NOMO-1 treated with DMSO at 0.1 percent for 48 hours (cell line): ENCODE measurements around the gene VWA8.

Experiments
- DNase-seq: peaks from one replicate; lab custom pipeline; 2025; ENCODE audit not compliant: unreplicated experiment; lab: John Stamatoyannopoulos, UW

Gene VWA8

DNA sequence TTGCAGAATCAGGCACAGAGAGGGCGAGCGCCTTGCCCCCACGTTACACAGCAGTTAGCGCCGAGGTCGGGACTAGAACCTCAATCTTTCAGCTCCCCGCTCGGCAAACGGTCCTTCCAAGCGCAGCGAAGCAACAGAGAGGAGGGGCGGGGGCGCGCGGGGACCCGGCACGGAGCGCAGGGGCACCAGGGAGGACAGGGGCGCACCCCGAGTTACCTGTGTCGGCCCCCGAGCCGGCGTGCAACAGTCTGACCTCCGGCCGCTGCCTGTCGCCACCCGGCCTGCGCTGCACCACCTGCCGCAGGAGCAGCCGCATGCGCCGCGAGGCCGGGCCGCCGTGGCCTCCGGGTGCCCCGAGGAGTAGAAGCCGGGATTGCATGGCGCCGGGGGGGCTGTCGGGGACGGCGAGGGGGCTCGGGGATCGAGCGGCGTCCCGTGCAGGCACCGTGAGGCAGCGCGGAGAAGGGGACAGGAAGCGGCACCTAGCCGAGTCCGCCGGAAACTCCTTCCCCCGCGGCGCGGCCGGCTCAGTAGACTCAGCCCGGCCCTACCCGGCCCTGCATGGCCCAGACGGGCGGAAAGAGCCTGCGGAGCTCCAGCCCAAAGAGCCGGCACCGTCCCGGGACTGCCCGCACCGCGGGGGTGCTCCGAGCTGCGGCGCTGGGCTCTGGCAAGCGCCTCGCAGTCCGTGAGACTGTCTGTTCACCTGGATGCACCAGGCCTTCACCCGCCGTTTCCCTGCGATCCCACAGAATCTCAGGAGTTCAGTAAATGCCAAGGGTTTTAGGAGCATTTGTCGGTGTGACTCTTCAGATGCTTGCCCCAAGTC is at the start of gene VWA8:
Gene VWA8, minus strand, starts transcription at position 473 of the 829 bp plus-strand sequence. Its CDS starts 94 bp downstream, at position 379.
- DNase-seq, result peak; percentile 69

DNA sequence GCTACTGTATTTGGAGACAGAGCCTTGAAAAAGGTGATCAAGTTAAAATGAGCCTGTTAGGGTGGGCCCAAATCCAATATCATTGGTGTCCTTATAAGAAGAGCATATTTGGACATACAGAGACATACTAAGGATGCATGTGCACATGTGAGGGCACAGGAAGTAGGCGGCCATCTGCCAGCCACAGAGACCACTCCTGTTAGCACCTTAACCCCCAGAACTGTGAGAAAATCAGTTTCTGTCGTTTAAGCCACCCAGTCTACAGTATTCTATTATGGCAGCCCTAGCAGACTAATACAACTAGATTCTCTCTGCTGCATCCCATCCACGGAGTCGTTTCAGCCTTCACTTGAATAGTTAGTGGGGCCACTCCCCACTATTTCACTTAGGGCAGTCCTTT is 48.1 kb upstream of the VWA8 start:
- no peak for DNase-seq

- no peak for DNase-seq
These were observed 46.9 kb upstream of the VWA8 start for GRCh38 chr13:42007844-42008243.

- no peak for DNase-seq
These were observed 41.2 kb upstream of the VWA8 start for GRCh38 chr13:42002066-42002465.

DNA sequence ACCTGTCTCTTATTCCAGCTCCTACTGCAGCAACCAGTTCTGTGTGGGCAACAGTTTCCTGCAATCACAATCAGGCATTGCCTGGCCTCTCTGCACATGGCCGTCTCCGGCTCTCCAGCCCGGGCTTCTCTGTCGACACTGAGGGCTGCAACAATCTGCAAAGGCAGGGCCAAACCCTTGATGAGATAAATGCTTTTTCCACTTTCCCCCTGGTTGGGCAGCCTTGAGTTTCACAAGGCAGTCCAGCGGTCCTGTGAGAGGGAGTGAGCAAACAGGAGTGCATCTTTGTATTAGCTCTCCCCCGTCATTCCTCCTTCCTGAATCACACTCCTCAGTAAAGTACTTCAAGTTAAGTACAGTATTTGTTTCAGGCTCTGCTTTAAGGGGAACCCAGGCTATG is 40.7 kb upstream of the VWA8 start:
- DNase-seq, result no peak

DNA sequence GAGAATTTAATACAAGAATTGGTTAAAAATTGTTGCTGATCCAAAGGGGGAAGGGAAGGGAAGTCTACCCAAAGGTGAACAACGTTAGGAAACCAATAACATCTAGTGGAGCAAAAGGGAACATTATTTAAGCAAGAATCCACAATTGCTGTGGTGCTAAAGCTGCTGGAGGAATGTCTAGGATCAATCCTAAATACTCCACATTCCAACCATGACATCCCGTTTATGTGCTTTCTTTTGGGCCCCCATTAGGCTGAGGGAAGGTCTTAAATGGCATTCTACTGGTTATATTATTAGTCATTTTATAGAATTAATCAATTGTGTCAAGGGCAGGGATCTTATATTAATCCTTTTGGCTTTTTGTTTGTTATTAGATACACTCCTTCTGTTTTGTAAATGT is 39.9 kb upstream of the VWA8 start:
- no peak for DNase-seq

GRCh38 chr13:41997396-41997795 is 36.5 kb upstream of the VWA8 start:
- DNase-seq, result no peak

DNA sequence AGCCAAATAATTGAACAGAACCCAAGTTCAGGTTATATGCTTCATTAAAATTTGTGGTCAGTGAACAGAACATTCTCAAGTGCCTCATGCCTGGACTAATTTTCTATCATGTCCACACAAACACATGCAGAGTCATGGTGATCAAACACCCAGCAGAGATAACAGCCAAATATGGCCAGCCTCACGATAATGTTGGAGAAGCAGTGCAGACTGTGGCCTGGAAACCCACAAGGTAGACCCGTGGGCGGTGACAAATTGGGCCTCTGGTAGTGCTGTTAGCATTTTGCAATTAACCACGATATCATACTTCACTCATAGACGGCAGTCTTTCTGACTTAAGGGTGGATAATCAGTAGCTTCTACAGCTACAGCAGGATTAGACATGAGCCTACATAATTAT is 35.0 kb upstream of the VWA8 start:
- peak; percentile 62 for DNase-seq

GRCh38 chr13:41995336-41995735 is 34.4 kb upstream of the VWA8 start:
- DNase-seq, result no peak

DNA sequence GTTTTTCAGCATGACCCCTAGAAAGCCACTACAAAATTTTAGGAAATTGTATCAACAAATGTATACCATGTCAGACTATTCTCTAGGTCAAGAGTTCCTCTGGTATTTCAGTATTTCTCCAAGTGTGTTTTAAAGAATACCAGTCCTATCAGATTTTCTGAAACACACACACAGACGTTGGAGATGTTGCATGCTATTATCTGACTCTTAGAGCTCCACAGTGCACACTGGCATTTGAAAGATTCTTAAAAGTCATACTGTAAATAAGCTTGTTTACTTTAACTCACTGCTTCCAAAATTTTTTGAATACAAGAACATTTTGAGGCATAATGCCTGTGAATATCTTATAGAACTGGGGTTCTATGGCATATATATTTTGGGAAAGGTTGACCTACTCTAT is 33.8 kb upstream of the VWA8 start:
- no peak for DNase-seq

DNA sequence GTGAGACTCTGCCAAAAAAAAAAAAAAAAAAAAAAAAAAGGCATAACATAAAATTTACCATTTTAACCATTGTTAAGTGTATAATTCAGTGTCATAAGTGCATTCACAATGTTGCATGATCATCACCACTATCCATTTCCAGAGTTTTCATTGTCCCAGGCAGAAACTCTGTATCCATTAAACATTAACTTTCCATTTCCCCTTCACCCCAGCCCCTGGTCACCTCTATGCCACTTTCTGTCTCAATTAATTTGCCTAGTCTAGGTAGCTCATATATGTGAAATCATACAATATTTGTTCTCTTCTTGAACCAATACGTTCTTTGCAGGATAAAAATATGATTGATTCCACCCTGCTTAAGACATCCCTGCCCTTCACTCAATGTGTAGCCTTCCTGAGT is 31.0 kb upstream of the VWA8 start:
- DNase-seq, result no peak

- DNase-seq, result no peak
These were observed 27.3 kb upstream of the VWA8 start for GRCh38 chr13:41988244-41988643.

- DNase-seq, result peak; percentile 18
These were observed 25.0 kb upstream of the VWA8 start for GRCh38 chr13:41985788-41986508.

GRCh38 chr13:41981951-41982715 is 21.2 kb upstream of the VWA8 start:
- no peak for DNase-seq

- DNase-seq, result peak; percentile 6
These were observed 17.1 kb upstream of the VWA8 start for GRCh38 chr13:41978007-41978406.

- no peak for DNase-seq
These were observed 15.6 kb upstream of the VWA8 start for GRCh38 chr13:41976476-41976875.

DNA sequence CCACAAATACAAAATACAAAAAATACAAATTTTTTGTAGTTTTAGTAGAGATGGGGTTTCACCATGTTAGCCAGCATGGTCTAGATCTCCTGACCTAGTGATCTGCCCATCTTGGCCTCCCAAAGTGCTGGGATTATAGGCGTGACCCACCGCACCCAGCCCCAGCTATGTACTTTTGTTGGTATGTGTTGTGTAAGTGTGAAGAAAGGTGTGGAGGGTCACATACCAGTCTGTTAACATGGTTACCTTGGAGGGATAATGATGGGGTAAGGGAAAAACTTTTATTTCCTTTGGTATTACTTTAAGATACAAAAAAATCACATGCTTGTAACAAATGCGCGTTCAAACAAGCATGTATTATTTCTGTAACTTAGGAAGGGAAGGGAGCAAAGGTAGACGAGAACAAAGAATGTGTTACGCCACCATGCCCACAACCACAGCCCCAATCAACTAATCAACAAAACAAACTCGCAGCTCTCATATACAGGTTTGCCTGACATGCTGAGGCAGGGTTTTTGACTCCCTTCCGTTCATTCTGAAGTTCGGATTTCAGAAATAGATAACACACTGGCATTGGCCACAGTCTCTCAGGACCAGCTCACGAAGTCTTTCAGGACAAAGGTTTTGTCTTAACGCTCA is 13.5 kb upstream of the VWA8 start:
- DNase-seq, result no peak

DNA sequence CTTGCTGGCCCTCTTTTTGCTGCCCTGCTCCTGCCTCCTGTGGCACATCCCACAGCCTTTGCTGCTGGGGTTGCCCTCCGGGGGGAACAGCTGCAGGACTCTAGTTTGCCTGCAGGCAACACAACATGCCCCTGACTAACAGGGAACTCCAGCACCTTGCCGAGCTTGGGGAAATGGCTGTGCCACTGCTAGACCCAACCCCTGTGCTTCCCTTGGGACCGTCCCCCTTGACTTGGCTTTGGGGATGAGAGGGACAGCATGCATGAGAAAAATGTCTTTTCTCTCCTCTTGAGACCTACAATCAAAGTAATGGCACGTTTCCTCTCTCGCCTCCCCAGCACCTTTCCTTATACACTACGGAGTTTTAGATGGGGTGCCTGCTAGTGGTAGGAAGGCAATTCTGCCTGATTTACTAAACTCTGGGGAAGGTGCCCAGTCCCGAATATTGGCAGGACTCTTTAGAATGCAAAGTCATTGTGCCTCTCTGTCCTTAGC is 12.4 kb upstream of the VWA8 start:
- DNase-seq, result no peak

- no peak for DNase-seq
These were observed 10.9 kb upstream of the VWA8 start for GRCh38 chr13:41971848-41972247.

- DNase-seq, result no peak
These were observed 10.0 kb upstream of the VWA8 start for GRCh38 chr13:41970918-41971317.

- DNase-seq, result no peak
These were observed 9.1 kb upstream of the VWA8 start for GRCh38 chr13:41970022-41970421.
